ENCODE data around the gene DNALI1. TPM values are rescaled to one million over a fixed set of nuclear protein-coding genes. Genes with fewer than 3 reads are reported as not detected.
"Not testable (repeated sequence)": the region's sequence is repeated elsewhere in the genome, so short reads cannot be mapped to it uniquely, and the experiment has no call there.

Gene DNALI1
- total RNA-seq, 1 experiment from 2014 or later, result 6.3 TPM

DNA sequence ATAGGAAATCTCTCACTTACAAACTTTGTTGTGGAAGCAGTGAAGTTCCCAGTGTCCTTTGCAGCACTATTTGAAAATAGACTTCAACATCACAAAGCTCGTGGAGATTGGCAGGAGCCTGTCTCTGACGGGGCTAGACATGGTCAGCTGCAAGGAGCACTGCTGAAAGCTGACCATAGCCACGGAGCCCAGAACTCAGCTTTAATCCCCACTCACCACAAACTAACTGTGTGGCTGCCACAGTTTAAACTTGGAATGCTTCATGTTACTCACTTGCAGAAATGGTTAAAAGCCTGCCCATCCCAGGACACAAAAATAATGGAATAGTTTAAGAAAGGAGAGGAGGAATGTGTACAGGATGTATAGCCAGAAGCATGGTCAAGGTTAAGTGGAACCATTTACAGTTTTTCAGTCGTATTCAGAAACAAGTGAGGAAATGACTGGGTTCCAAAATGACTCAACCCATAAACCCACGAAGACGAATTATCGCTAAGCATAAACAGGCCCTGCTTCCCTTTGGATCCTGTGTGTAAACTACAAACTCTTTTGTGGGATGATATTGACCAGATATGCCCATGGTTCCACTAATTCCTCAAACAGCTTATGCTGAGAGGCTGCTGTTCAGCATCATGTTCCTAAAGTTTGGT, 18.2 kb downstream of the DNALI1 start:
- H3K9me3 ChIP-seq (ENCODE audit: low read depth, low read length, poor library complexity, severe bottlenecking), result no peaks in the 10 kb centered on the region
- no peak for DNase-seq (ENCODE audit: low spot score)
- no peaks in the 10 kb centered on the region for H3K27me3 ChIP-seq (replicated peaks; ENCODE audit: insufficient read depth, low read depth, low read length, poor library complexity)
- TF ChIP-seq, protein P1, sequence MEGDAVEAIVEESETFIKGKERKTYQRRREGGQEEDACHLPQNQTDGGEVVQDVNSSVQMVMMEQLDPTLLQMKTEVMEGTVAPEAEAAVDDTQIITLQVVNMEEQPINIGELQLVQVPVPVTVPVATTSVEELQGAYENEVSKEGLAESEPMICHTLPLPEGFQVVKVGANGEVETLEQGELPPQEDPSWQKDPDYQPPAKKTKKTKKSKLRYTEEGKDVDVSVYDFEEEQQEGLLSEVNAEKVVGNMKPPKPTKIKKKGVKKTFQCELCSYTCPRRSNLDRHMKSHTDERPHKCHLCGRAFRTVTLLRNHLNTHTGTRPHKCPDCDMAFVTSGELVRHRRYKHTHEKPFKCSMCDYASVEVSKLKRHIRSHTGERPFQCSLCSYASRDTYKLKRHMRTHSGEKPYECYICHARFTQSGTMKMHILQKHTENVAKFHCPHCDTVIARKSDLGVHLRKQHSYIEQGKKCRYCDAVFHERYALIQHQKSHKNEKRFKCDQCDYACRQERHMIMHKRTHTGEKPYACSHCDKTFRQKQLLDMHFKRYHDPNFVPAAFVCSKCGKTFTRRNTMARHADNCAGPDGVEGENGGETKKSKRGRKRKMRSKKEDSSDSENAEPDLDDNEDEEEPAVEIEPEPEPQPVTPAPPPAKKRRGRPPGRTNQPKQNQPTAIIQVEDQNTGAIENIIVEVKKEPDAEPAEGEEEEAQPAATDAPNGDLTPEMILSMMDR (conservative IDR thresholded peaks at IDR 0.05; ENCODE audit: low read depth, low read length), result no peak
- no peak for TF ChIP-seq EZH2 (IDR thresholded peaks at IDR 0.05; ENCODE audit: borderline replicate concordance, low read depth, low read length, poor library complexity, severe bottlenecking)
- H3K4me3 ChIP-seq (ENCODE audit: low read depth, low read length, poor library complexity, severe bottlenecking), result no peak overlapping the region
- peaks cover 85% of the 10 kb centered on the region for H3K36me3 ChIP-seq (ENCODE audit: insufficient read depth, low read length, poor library complexity, severe bottlenecking)
- H3K4me1 ChIP-seq (ENCODE audit: insufficient read depth, low read length, poor library complexity, severe bottlenecking), result no peaks in the 10 kb centered on the region
- intact Hi-C loops (cut with micrococcal nuclease; ENCODE audit: unreplicated experiment), result no loop called here
- POLR2A ChIA-PET (ENCODE audit: low non-redundant PET), result interaction anchor here (0.7 kb wide), 1 partner anchor 9 kb away, joined by 3 read pairs; no protein-coding TSS in a partner anchor
- no peak overlapping the region for H3K27ac ChIP-seq (ENCODE audit: low read depth, low read length, poor library complexity, severe bottlenecking)
- CTCF ChIA-PET, result interaction anchor here (0.6 kb wide), 1 partner anchor 80 kb away, joined by 5 read pairs; no protein-coding TSS in a partner anchor
- no TSS peak for BruUV-seq (replicated peaks)

DNA sequence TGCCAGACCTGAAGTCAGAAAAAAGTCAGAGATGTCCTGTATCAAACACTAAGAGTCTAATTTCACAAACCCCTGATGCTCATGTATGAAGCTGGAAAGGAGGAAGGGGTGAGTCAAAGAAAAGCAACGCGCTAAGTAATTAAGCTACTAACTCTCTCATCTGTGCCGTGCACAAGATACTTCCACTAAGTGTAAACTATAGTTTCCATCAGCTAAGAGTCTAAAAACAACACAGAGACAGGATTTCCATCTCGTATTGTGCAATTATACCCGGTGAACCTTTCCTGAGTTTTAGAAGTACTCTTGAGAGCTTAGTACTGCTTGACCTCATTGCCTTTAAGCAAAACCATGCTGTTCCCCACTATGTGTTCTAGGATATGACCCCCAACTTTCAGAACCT, 19.0 kb downstream of the DNALI1 start:
- intact Hi-C loops (cut with micrococcal nuclease; ENCODE audit: unreplicated experiment), result no loop called here
- H3K4me1 ChIP-seq (ENCODE audit: insufficient read depth, low read length, poor library complexity, severe bottlenecking), result no peaks in the 10 kb centered on the region
- ChIA-PET CTCF (interaction anchor here (0.6 kb wide), 1 partner anchor 80 kb away, joined by 5 read pairs; no protein-coding TSS in a partner anchor), POLR2A (ENCODE audit: low non-redundant PET) (no interaction called here)
- TF ChIP-seq, protein P1 (conservative IDR thresholded peaks at IDR 0.05; ENCODE audit: low read depth, low read length), result no peak
- no peak for TF ChIP-seq EZH2 (IDR thresholded peaks at IDR 0.05; ENCODE audit: borderline replicate concordance, low read depth, low read length, poor library complexity, severe bottlenecking)
- H3K4me3 ChIP-seq (ENCODE audit: low read depth, low read length, poor library complexity, severe bottlenecking), result no peak overlapping the region
- no peaks in the 10 kb centered on the region for H3K27me3 ChIP-seq (replicated peaks; ENCODE audit: insufficient read depth, low read depth, low read length, poor library complexity)
- no peak for DNase-seq (ENCODE audit: low spot score)
- no peaks in the 10 kb centered on the region for H3K9me3 ChIP-seq (ENCODE audit: low read depth, low read length, poor library complexity, severe bottlenecking)
- no peak overlapping the region for H3K27ac ChIP-seq (ENCODE audit: low read depth, low read length, poor library complexity, severe bottlenecking)
- BruUV-seq (replicated peaks), result no TSS peak
- H3K36me3 ChIP-seq (ENCODE audit: insufficient read depth, low read length, poor library complexity, severe bottlenecking), result peaks cover 87% of the 10 kb centered on the region

DNA sequence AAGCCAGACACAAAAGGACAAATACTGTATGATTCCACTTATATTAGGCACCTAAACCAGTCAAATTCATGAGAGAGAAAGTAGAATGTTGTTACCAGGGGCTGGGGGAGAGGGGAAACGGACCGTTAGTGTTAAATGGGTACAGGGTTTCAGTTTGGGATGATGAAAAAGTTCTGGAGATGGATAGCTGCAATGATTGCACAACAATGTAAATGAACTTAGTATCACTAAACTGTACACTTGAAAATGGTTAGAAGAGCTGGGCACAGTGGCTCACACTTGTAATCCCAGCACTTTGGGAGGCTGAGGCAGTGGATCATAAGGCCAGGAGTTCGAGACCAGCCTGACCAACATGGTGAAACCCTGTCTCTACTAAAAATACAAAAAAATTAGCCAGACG, 27.8 kb downstream of the DNALI1 start:
- intact Hi-C loops (cut with micrococcal nuclease; ENCODE audit: unreplicated experiment); H3K9me3 ChIP-seq (ENCODE audit: low read depth, low read length, poor library complexity, severe bottlenecking); H3K27me3 ChIP-seq (replicated peaks; ENCODE audit: insufficient read depth, low read depth, low read length, poor library complexity); BruUV-seq (replicated peaks); CTCF ChIA-PET; H3K4me3 ChIP-seq (ENCODE audit: low read depth, low read length, poor library complexity, severe bottlenecking); H3K4me1 ChIP-seq (ENCODE audit: insufficient read depth, low read length, poor library complexity, severe bottlenecking); H3K27ac ChIP-seq (ENCODE audit: low read depth, low read length, poor library complexity, severe bottlenecking); DNase-seq (ENCODE audit: low spot score); POLR2A ChIA-PET (ENCODE audit: low non-redundant PET): not testable (repeated sequence)
- H3K36me3 ChIP-seq (ENCODE audit: insufficient read depth, low read length, poor library complexity, severe bottlenecking), result peaks cover 75% of the 10 kb centered on the region

DNA sequence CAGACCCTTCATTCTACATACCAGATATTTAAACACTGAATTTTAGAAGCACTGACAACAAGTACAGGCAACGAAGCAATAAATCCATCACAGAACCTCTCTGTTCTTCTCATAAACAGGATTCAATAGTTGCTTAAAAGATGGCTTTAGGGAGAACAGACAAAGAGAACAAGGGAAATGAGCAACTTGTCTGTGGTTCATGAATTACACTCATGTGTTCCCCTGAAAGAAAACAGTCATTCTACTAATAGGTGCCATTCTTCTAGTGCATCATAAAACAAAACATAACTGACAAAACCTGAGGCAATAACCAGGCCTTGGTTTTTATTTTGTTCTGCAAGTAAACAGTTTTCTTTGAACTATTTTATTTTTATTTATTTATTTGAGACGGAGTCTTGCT, 32.2 kb downstream of the DNALI1 start:
- Histone ChIP-seq H3K9me3 (ENCODE audit: low read depth, low read length, poor library complexity, severe bottlenecking) (no peaks in the 10 kb centered on the region), H3K4me1 (ENCODE audit: insufficient read depth, low read length, poor library complexity, severe bottlenecking) (no peaks in the 10 kb centered on the region), H3K36me3 (ENCODE audit: insufficient read depth, low read length, poor library complexity, severe bottlenecking) (peaks cover 78% of the 10 kb centered on the region), H3K27ac (ENCODE audit: low read depth, low read length, poor library complexity, severe bottlenecking) (no peak overlapping the region), H3K4me3 (ENCODE audit: low read depth, low read length, poor library complexity, severe bottlenecking) (no peak overlapping the region), H3K27me3 (replicated peaks; ENCODE audit: insufficient read depth, low read depth, low read length, poor library complexity) (no peaks in the 10 kb centered on the region)
- TF ChIP-seq, protein P1 (conservative IDR thresholded peaks at IDR 0.05; ENCODE audit: low read depth, low read length), result no peak
- TF ChIP-seq EZH2 (IDR thresholded peaks at IDR 0.05; ENCODE audit: borderline replicate concordance, low read depth, low read length, poor library complexity, severe bottlenecking), result no peak
- POLR2A ChIA-PET (ENCODE audit: low non-redundant PET), result no interaction called here
- CTCF ChIA-PET, result no interaction called here
- BruUV-seq (replicated peaks), result no TSS peak
- DNase-seq (ENCODE audit: low spot score), result no peak
- intact Hi-C loops (cut with micrococcal nuclease; ENCODE audit: unreplicated experiment), result no loop called here

All from A673 (cell line).